Fibroblast of skin of back (primary cell): ENCODE measurements around the gene ABCB9.
"Not testable (repeated sequence)": the region's sequence is repeated elsewhere in the genome, so short reads cannot be mapped to it uniquely, and the experiment has no call there.

Source experiments
- DNase-seq: peaks from one replicate; pipeline ENCODE4 v3.0.0-alpha.2; 2013

ABCB9 gene

GRCh38 chr12:122935318-122935717 lies 30.9 kb downstream of the ABCB9 start:
- DNase-seq = no peak

GRCh38 chr12:122934722-122935121 lies 31.5 kb downstream of the ABCB9 start:
- no peak for DNase-seq

- DNase-seq = no peak
These were observed 34.1 kb downstream of the ABCB9 start for GRCh38 chr12:122932207-122932606.

GRCh38 chr12:122929812-122930211 lies 36.5 kb downstream of the ABCB9 start:
- DNase-seq = no peak

GRCh38 chr12:122929148-122929538 lies 37.1 kb downstream of the ABCB9 start:
- DNase-seq = no peak

GRCh38 chr12:122928404-122929147 lies 37.7 kb downstream of the ABCB9 start:
- no peak for DNase-seq

GRCh38 chr12:122927756-122928403 lies 38.4 kb downstream of the ABCB9 start:
- no peak for DNase-seq

- no peak for DNase-seq
These were observed 44.3 kb downstream of the ABCB9 start for GRCh38 chr12:122921917-122922316.

GRCh38 chr12:122920687-122921086 lies 45.6 kb downstream of the ABCB9 start:
- DNase-seq = no peak

GRCh38 chr12:122918827-122919226 lies 47.4 kb downstream of the ABCB9 start:
- peak; percentile 70 for DNase-seq

GRCh38 chr12:122917507-122918121 lies 48.6 kb downstream of the ABCB9 start:
- peak; percentile 51 for DNase-seq

GRCh38 chr12:122909442-122910288 lies 56.6 kb downstream of the ABCB9 start:
- peak; percentile 15 for DNase-seq

GRCh38 chr12:122908915-122909314 lies 57.3 kb downstream of the ABCB9 start:
- no peak for DNase-seq

GRCh38 chr12:122905258-122905657 lies 61.0 kb downstream of the ABCB9 start:
- DNase-seq = not testable (repeated sequence)

GRCh38 chr12:122903693-122904034 lies 62.6 kb downstream of the ABCB9 start:
- no peak for DNase-seq

GRCh38 chr12:122902854-122903692 lies 63.2 kb downstream of the ABCB9 start:
- DNase-seq = no peak

GRCh38 chr12:122899887-122900286 lies 66.4 kb downstream of the ABCB9 start:
- DNase-seq = no peak

- DNase-seq = no peak
These were observed 69.6 kb downstream of the ABCB9 start for GRCh38 chr12:122896662-122897061.

GRCh38 chr12:122895704-122896636 lies 70.3 kb downstream of the ABCB9 start, which contains the start of gene VPS37B:
TSS of gene VPS37B (minus strand) at chr12:122896124. CDS start at chr12:122896062, 62 bp downstream.
- DNase-seq = peak; percentile 87

GRCh38 chr12:122895320-122895703 lies 71.0 kb downstream of the ABCB9 start:
- no peak for DNase-seq
